ENCODE measurements around the gene ATXN1.

GRCh38 chr6:16391451-16391912 lies 369.8 kb downstream of the ATXN1 start:
- TF ChIP-seq POLR2A (IDR thresholded peaks at IDR 0.05): no peak
- no peak for TF ChIP-seq POLR2AphosphoS5 (IDR thresholded peaks at IDR 0.05)
- TF ChIP-seq CTCF (IDR thresholded peaks at IDR 0.05): no peak
- no peak for TF ChIP-seq EP300 (IDR thresholded peaks at IDR 0.05; ENCODE audit: low read depth)

All from transverse colon (tissue), 4 donors.